GM18498 (cell line): ENCODE results near the gene MMADHC.
"Not testable (repeated sequence)": the region's sequence is repeated elsewhere in the genome, so short reads cannot be mapped to it uniquely, and the experiment has no call there.

Experiments
- ATAC-seq: cut with Tn5 transposase; IDR thresholded peaks from one replicate; pipeline ENCODE4 v1.9.1; 2021; ENCODE audit warnings: mild to moderate bottlenecking, moderate library complexity; ENCODE audit not compliant: unreplicated experiment

Gene MMADHC

GRCh38 chr2:149595056-149595963 is 7.7 kb upstream of the MMADHC start:
- ATAC-seq = no peak

DNA sequence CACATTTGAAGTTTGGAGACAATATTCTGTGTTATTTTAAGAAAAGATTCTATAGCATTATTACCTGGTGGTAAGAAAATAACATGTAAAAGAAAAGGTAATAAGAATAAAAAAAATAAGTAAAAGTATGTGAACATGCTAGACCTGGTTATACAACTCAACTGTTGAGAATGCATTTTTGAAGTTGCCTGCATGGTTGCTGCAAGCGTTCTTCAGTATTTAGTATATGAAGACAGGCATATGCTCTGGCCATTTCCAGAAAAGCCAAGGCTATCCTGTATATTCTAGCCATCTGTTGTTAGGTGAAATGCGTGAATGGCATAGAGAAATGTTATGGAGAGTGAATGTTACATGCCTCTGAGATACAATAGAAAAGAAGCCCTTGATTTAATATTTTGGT is 6.8 kb upstream of the MMADHC start:
- ATAC-seq = no peak

DNA sequence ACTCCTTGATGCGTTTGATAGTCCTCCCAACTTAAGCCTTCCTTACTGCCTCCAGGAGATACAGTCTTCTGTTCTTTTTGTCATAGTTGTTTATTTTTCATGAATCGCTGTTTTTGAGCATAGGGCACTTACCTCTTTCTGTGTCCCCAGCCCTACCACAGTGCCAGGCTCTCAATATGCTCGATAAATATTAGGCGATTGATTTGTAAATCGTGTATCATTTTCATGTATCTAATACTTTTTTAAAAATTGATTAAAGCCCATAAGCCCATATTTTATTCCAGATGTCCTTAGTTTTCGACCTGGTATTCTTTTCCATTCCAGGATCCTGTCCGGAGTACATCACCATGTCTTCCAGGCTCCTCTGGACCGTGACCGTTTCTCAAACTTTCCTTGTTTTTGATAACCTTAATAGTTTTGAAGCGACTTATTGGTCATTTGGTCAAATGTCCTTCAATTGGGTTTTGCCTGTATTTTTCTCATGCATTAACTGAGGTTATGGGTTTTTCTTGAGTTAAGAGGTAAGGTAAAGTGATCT is 444 bp upstream of the MMADHC start:
- ATAC-seq = peak; percentile 29

GRCh38 chr2:149586898-149587219 is 716 bp downstream of the MMADHC start:
- no peak for ATAC-seq

GRCh38 chr2:149586063-149586462 is 1.5 kb downstream of the MMADHC start:
- ATAC-seq = no peak

DNA sequence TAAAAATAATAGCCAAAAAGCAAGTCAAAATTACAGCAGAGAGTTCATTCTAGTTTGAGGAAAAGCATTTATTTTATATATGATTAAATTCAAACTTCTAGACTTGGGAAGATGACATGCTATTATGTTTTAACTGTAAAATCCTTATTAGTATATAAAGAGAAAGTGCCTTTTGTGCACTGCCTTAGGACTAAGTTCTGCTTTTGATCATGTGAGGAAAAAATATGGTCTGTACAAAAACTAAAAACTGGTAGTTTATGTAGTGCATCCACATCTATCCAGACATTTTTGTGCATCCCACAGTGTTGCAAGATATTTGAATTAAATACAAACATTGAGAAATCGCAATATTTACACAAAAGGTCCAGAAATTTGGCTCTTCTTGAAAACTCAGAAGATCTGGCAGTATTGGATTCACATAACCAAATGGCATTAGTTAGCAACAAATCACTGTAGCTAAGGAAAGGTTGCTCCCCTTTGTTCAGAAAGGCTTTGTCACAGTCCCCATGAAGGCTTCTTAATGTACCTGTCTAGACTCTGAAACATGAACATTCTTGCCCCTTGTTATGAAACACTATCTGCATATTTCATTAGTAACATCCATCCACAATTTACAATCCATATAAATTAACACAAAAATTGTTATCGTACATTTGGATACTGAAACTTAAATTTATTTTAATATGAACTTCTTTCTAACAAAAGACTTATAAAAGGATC is 2.2 kb downstream of the MMADHC start:
- ATAC-seq = no peak

- no peak for ATAC-seq
Measured at GRCh38 chr2:149579972-149580882, 7.3 kb downstream of the MMADHC start.

DNA sequence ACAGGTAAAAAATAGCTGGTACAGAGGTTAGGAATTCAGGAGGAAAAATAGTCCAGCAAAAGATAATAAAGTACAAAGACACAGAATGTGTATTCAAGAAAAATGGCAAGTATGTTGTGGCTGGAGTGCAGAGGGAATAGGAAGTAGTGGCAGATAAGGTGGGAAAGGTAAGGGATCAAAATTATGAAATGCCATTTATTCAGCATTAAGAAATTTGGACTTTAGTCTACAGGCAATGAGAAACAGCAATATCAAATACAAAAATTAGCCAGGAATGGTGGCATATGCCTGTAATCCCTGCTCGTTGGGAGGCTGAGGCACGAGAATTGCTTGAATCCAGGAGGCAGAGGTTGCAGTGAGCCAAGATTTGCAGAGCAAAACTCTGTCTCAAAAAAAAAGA is 10.3 kb downstream of the MMADHC start:
- no peak for ATAC-seq

GRCh38 chr2:149575752-149576151 is 11.8 kb downstream of the MMADHC start:
- no peak for ATAC-seq

- no peak for ATAC-seq
Measured at GRCh38 chr2:149575277-149575676, 12.3 kb downstream of the MMADHC start.

- no peak for ATAC-seq
Measured at GRCh38 chr2:149573760-149574159, 13.8 kb downstream of the MMADHC start.

DNA sequence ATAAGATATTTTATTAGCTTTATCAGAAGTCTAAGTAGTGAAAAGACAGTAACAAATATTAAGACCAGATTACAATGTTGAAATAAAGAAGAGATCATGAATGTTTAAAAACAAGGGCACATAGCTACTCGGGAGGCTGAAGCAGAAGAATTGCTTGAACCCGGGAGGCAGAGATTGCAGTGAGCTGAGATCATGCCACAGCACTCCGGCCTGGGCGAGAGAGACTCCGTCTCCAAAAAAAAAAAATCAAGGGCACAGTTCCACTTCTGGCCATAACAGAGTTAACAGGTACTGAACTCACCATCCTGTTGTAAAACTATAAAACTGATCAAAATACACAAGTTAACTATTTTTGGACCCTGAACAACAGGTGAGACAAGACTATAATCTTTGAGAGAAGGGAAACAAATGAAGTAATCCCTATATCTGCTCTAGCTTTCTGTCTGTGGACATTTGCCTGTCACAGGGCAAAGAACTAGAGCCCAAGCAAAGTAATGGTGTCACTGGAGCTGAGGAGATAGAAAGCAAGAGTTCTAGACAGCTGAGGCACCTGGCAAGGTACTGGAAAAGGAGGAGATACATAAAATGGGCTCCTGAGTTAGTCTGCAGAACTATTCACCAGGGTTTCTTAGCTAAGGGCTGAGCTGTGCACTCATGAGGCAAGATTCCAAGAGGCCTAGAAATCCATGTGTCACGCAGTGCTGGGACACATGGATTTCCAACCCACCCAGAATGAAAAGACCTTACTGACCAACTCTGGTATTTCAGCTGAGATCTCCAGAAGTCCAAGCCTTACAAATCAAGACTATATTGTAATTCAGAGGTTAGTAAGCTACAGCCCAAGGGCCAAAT is 15.2 kb downstream of the MMADHC start:
- no peak for ATAC-seq

GRCh38 chr2:149568138-149568537 is 19.4 kb downstream of the MMADHC start:
- ATAC-seq = no peak

- ATAC-seq = no peak
Measured at GRCh38 chr2:149566652-149567051, 20.9 kb downstream of the MMADHC start.

DNA sequence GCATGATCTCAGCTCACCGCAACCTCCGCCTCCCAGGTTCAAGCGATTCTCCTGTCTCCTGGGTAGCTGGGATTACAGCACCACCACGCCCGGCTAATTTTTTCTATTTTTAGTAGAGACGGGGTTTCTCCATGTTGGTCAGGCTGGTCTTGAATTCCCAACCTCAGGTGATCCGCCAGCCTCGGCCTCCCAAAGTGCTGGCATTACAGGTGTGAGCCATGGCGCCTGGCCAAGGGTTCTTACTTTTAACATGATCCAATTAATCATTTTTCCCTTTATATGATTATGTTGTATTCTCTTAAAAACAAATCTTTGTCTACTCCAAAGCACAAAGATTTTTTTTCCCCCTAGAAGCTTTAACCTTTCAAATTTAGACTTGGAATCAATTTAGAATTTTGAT is 21.9 kb downstream of the MMADHC start:
- not testable (repeated sequence) for ATAC-seq

GRCh38 chr2:149564983-149565382 is 22.6 kb downstream of the MMADHC start:
- ATAC-seq = no peak

DNA sequence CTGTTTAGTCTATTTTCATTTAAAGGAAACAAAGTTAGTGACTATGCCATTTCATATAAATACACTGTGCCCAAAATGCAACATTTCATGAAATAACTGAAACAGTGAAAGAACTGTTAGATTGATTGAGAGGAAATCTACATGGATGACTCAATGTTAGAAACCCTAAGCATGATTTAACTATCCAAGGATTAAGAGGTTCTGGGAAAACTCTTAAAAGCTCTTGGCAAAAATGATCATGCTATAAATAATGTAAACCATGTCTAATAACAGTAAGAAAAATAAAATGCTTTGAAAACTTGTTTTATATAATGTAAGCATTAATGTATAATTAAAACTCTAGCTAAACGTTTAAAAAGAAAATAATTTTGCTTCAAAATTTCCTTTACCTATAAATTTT is 23.5 kb downstream of the MMADHC start:
- no peak for ATAC-seq

- peak; percentile 86 for ATAC-seq
Measured at GRCh38 chr2:149562324-149562723, 25.3 kb downstream of the MMADHC start.

GRCh38 chr2:149561309-149561926 is 26.2 kb downstream of the MMADHC start:
- ATAC-seq = no peak
